Stimulated activated CD4-positive, alpha-beta T cell treated with anti-CD3 and anti-CD28 coated beads, Interleukin-4, amount 100 ng/mL, for 48 hours (primary cell): ENCODE results near the gene ANKRD24.
"Not testable (repeated sequence)": the region's sequence is repeated elsewhere in the genome, so short reads cannot be mapped to it uniquely, and the experiment has no call there.

Experiments used
- DNase-seq, 2 donors: peaks; one replicate each; pipeline ENCODE4 v3.0.0-alpha.2; 2020; ENCODE audit warnings: low read depth in 2 of 2

The ANKRD24 gene

DNA sequence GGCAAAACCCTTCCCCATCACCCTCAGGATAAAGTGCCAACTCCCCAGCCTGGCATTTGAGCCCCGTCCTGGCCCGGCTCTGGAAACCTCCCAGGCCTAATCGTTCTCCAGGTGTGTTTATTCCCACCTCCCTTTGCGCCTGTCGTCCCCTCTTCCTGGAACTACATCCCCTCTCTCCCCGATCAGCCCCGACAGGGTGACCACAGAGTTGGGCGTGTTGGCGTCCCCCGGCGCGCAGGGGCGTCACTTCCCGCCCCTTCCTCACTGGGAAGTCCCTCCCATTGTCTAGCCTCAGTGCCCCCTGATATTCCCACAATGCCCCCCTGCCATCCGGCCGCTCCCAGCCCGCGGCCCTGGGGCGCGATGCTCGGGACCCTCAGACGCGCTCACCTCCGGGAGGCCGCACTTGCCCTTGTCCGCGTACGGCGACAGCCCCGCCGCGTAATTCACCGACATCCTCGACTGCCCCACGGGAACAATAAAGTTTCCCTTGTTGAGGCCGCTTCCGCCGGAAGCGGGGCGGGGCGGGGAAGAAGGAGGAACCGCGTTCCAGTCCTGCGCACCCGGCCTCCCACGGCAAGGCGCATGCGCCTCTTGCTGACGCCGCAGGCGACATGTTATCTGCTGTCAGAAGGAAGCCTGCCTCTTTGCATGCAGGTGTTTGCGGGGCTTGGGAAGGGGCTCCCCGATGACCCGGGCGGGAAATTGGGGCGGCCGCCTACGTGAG is at the start of gene ANKRD24, which contains the start of gene SIRT6:
Gene ANKRD24, plus strand, starts transcription at position 606 of the 727 bp plus-strand sequence. CDS start 3,737 bp downstream, outside the sequence.
Gene SIRT6, minus strand, starts transcription at position 480 of the 727 bp plus-strand sequence. Its CDS starts 24 bp downstream, at position 456.
- peak; percentile 91 to 95 for DNase-seq

DNA sequence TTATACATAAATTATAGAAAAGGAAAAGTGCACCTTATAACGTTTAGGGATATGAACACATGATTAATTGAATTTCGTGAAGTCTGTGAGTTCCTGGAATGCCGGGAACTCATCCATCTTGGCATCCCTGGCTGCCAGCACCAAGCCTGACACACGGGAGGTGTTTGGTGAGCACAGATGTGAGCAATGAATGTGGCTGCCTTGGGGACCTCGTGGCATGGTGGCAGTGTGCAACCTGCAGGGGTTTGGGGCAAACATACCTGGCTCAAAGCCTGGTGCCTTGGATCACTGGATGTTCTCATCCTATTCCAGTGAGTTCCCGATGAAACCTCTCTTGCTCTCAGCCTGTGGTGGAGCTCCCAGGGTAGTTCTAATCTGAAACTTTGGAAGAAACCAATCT is 48.1 kb upstream of the ANKRD24 start:
- no peak for DNase-seq

DNA sequence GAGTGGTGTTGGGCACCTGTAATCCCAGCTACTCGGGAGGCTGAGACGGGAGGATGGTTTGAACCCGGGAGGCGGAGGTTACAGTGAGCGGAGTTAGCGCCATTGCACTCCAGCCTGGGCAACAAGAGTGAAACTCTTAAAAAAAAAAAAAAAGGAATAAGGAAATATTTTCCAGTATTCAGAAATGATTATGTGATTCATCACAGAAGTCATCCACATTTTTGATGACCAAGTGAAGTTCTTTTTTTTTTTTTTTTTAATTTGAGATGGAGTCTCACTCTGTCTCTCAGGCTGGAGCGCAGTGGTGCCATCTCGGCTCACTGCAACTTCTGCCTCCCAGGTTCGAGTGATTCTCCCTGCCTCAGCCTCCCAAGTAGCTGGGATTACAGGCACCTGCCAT is 47.1 kb upstream of the ANKRD24 start:
- not testable (repeated sequence) for DNase-seq

DNA sequence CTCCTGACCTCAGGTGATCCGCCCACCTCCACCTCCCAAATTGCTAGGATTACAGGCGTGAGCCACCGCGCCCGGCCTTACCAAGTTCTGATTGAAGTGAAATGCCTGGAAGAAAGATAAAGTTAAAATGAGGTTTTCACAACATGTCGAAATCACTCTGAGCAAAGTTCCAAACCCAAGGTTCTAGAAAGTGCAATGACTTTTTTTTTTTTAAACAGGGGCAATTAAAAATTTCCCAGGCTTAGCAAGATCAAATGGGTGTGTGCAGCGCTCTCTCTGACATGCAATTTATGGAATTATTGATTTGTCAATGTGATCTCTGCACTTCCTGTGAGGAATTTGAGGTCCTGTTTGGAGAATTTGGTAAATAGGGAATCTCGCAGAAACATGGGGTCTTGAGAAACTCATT is 45.8 kb upstream of the ANKRD24 start:
- no peak for DNase-seq

DNA sequence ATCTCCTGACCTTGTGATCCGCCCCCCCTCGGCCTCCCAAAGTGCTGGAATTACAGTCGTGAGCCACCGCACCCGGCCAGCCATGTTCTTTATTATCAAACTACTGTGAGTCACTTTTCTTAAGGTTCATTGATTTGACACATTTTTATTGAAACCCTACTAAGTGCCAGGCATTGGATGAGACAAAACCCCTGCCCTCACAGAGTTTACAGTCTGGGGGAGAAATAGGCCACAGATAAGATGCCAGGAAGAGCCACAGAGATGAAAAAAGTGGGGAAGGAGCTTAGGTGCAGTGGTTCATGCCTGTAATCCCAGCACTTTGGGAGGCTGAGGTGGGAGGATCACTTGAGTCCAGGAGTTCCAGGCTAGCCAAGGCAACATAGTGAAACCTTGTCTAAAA is 44.0 kb upstream of the ANKRD24 start:
- DNase-seq = no peak

DNA sequence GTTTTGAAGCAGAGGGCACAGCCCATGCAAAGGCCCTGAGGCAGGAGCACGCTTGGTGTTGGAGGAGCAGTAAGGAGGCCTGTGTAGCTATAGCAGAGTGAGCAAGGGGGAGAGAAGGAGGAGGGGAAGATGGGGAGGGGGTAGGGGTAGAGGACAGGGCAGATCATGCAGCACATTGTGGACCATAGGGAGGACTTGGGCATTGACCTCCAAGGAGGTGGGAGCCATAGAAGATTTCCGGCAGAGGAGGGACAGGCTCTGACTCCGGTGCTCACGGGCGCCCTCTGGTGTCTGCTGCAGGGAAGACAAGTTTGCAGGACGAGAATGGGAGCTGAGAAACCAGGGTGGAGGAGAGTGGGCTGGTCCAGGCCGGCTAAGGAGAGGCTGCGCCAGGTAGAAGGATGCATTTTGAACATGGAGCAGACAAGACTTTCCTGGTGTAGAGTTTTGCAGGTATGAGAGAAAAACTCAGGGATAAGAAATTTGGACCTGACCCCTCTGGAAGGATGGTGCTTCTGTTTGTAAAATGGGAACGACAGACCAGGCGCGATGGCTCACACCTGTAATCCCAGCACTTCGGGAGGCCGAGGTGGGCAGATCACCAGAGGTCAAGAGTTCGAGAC is 42.8 kb upstream of the ANKRD24 start:
- DNase-seq = peak; percentile 86 to 94

DNA sequence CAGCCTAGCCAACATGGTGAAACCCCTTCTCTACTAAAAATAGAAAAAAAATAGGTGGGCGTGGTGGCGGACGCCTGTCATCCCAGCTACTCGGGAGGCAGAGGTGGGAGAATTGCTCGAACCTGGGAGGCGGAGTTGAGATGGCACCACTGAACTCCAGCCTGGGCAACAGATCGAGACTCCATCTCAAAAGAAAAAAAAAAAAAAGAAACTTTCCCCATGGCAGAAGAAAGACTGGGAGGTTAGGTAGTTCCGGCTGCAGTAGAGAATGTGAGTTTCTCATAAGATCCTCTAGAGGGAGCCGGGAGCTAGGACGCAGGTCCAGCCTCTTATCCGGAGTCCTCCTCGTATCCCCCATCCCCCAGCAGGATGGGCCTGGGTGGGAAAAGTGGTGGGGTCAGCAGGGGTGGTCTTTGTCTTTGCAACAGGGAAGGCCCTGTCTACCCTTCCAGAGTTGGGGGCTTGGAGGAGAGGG is 42.2 kb upstream of the ANKRD24 start:
- no peak for DNase-seq

DNA sequence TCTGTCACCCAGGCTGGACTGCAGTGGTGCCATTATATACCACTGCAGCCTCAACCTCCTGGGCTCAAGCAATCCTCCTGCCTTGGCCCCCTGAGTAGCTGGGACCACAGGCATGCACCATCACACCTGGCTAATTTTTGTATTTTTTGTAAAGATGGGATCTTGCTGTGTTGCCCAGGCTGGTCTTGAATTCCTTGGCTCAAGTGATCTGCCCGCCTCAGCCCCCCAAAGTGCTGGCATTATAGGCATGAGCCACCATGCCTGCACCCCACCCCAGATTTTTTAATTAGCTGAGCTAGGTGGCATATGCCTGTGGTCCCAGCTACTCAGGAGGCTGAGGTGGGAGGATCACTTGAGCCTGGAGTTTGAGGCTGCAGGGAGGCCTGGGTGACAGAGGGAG is 39.6 kb upstream of the ANKRD24 start:
- DNase-seq = not testable (repeated sequence)

DNA sequence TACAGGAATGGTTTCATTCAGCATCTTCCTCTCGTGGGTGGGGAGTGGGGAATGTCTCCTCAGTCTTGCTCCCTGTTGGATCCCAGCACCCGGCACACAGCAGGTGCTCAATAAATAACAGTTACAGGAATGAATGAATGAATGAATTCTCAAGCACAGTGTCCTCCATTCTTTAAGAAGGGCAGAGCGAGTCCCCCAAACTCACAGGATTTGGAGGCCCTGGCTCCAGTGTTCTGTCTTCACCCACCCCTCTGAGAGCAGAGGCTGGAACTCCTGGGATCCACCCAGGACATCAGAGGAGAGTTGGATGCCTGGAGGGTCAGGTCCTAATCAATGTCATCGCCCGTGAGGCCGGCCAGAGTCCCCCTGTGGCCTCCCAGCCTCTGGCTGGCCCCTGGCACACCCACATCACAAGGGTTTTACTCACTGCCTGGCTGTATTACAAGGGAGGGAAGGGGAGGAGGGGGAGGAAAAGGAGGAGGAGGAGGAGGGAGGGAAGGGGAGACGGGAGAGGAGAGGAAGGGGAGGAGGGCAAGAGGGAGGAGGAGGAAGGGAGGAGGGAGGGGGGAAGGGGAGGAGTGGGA is 37.7 kb upstream of the ANKRD24 start:
- DNase-seq = no peak

DNA sequence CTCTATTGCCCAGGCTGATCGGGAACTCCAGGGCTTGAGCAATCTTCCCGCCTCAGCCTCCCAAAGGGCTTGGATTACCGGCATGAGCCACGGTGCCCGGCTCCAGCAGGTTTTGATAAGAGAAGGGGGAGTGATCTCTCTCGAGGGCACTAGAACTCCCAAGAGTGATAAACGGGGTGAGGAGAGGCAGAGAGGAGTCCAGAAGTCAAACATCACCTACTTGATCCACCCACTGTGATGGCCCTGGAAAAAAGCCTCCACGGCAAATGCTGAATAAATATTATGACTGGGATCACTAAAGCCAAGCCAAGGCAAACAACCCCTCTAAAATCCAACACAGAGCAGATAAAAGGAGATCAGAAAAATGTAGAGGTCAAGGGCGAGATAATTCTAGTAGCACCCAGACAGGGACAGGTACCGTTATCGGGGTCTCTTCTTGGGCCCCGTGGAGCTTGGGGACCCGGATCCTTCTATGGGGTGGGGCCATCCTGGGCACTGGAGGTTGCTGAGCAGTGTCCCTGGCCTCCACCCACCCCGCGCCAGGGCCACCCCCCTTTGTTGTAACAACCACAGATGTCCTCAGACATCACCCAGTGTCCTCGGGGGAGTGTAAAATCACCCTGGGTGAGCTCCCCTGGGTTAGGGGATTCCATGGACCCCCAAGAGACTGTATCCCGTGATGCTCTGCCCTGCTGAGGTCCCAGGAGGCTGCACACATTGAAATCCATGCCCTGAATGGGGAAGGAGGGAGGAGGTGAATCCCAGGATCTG is 32.8 kb upstream of the ANKRD24 start:
- no peak for DNase-seq

DNA sequence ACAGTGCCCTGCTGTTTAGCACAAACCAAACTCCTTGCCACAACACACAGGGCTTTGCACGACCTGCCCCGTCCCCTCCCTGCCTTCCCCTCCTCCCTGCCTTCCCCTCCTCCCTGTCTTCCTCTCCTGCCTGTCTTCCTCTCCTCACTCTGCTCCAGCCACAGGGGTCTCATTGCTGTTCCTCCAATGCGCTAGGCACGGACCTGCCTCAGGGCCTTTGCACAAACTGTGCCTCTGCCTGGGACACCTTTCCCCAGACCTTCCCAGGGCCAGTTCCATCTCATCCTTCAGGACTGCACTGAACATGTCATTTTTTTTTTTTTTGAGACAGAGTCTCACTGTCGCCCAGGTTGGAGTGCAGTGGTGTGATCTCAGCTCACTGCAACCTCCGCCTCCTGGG is 30.9 kb upstream of the ANKRD24 start:
- no peak for DNase-seq

DNA sequence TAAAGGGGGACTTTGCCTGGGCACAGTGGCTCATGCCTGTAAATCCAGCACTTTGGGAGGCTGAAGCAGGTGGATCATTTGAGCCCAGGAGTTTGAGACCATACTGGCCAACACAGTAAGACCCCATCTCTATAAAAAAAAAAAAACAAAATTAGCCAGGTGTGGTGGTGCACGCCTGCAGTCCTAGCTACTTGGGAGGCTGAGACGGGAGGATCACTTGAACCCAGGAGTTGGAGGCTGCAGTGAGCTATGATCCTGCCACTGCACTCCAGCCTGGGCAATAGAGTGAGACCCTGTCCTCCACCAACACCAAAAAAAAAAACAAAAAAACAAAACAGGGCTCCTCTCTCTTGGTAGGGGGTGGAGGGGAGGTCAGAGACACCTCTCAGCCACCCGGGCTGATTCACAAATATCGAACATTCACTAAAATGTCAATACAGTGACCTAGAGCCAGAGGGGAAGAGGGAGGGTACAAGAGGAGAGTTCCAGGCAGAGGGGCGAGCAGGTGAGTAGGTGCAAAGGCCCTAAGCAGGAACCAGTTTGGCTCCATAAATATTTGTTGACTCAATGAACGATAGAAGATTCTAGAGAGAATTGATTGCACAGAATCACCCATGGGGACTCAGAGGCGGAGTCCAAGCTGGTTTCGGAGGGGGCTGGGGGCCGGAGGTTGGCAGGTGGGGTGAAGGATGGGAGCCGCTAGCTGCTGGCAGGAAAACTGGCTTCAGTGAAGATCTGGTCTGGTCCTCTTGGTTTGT is 30.1 kb upstream of the ANKRD24 start:
- no peak for DNase-seq

DNA sequence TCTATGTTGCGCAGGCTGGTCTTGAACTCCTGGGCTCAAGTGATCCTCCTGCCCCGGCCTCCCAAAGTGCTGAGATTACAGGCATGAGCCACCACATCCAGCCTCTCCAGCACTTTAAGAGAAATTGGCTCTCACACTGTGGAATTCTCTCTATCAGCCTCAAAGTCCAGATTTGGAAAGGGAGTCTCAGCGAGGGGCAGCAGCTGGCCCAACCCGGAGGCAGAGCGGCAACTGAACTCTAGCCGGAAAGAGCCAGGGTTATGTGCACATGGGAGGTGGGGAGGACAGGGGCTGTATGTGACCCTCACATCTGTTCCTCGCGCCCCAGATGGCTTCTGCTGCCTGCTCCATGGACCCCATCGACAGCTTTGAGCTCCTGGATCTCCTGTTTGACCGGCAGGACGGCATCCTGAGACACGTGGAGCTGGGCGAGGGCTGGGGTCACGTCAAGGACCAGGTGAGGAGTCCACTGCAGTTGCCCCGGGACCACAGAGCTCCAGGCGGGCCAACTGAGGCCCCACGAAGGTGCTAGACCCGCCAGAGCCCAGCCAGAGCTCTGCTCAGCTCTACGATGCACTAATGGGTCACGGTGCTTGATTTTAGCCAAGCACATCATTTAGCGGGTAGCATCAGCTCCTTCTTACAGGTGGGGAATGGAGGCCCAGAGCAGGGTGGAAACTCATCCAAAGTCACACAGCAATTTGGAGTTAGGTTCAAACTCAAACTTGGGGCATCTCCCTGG is 27.7 kb upstream of the ANKRD24 start:
- no peak for DNase-seq

DNA sequence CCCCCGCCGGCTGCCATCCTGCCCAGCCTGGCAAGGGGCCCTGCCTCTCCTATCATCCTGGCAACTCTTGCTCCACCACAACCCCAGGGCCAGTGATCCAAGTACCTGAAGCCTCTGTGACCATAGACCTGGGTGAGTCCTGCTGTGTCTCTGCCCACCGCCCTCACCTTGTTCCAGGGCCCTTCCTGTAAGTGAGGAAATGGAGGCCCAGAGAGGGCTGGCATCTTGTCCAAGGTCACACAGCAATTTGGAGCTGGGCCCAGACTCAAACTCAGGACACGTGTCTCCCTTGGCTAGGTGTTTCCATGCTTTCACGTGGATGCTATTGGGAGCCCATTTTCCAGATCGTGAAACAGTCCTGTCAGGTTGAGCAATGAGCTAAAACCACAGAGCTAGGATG is 25.3 kb upstream of the ANKRD24 start:
- DNase-seq = no peak

DNA sequence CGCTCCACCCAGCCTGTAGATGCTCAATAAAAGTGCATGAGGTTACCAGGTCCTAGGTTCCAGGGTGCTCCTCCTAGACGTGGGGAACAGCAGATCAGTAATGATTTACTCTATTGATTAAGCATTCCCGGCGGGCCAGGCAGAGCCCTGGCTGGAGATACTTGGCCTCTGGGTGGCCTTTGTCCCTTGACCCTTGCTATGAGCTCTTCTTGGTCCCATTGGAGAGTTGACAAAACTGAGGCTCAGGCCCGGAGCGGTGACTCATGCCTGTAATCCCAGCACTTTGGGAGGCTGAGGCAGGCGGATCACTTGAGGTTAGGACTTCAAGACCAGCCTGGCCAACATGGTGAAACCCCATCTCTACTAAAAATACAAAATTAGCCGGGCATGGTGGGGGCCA is 24.5 kb upstream of the ANKRD24 start:
- not testable (repeated sequence) for DNase-seq

DNA sequence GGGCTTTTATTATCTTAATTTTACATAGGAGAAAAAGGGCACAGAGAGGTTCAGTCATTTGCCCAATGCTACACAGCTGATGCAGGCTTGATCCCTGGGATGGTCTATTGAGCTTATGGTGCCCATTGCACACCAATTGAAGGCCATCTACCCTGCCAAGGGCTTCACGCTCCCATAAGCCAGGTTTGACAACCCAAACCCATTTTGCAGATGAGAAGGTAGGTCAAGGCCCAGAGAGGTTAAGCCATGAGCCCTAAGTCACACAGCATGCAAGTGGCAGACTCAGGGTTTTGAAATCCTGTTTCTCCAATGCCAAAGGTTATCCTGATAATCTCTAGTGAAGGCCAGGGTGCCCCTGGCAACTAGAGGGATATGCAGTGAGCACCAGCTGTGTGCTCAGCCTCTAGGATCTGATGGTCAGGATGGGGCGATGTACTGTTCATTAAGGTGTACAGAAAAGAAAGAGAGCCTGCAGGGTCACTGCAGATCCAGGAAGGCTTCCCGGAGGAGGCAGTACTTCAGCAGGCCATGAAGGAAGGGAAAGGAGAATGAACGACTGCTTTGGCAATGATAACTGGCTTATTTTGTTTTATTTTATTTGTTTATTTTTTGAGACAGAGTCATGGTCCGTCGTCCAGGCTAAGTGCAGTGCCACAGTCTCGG is 20.9 kb upstream of the ANKRD24 start:
- DNase-seq = no peak

DNA sequence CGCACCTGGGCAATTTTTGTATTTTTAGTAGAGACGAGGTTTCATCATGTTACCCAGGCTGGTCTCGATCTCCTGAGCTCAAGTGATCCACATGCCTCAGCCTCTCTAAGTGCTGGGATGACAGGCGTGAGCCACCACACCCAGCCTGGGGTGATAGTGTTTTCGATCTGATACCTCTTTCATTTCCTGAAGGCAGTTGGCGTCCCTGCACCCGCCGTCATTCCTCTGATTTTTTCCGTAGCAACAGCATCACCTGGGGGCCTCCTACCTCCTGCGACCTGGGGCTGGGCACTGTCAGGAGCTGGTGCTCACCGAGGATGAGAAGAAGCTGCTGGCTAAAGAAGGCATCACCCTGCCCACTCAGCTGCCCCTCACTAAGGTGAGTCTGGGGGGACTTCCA is 18.2 kb upstream of the ANKRD24 start:
- DNase-seq = no peak

DNA sequence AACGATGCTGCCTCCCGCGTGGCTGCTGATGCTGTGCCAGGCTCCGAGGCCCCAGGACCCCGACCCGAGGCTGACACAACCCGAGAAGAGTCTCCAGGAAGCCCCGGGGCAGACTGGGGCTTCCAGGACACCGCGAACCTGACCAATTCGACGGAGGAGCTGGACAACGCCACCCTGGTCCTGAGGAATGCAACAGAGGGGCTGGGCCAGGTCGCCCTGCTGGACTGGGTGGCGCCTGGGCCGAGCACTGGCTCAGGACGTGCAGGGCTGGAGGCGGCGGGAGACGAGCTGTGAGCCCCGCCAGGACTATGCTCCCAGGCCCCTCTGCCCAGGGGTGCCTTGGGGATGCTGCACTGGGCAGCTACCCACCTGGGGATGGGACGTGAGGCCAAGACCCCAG is 10.8 kb upstream of the ANKRD24 start:
- DNase-seq = no peak

DNA sequence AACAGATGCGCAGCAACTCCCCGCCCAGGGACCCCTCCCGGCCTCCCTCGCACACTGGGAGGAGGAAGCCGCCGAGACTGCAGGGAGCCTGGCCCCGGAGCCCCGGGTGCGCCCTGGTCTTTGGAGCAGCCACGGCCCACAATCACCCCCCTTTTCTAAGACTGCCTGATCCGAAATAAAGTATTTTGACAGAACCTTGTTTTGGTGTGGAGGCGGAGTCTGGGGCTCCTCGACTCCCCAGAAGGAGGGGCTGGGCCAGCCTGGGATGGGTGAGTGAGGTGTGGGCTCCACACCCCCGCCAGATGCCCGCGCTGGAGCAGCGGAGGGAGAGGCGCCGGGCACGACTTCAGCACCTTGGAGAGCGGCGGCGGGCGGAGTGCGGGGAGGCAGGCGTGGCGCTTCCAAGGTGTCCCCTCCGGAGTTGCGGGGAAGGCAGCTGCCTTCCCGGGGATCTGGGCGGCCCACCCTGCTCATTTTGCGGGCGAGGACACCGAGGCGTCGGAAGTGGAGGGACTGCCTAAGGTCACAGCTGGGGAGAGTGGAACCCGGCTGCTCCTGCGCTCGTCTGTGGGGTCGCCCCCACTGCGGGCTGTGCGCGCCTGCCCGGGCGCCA is 9.5 kb upstream of the ANKRD24 start:
- peak; percentile 57 to 70 for DNase-seq
